GM19035 (cell line): ENCODE data around the gene ERP44.
"Not testable (repeated sequence)": the region's sequence is repeated elsewhere in the genome, so short reads cannot be mapped to it uniquely, and the experiment has no call there.

Experiments used
- ATAC-seq: cut with Tn5 transposase; IDR thresholded peaks from one replicate; pipeline ENCODE4 v1.9.1; 2021; ENCODE audit not compliant: unreplicated experiment

Gene ERP44

GRCh38 chr9:100101608-100102007 is 2.8 kb upstream of the ERP44 start:
- no peak for ATAC-seq

DNA sequence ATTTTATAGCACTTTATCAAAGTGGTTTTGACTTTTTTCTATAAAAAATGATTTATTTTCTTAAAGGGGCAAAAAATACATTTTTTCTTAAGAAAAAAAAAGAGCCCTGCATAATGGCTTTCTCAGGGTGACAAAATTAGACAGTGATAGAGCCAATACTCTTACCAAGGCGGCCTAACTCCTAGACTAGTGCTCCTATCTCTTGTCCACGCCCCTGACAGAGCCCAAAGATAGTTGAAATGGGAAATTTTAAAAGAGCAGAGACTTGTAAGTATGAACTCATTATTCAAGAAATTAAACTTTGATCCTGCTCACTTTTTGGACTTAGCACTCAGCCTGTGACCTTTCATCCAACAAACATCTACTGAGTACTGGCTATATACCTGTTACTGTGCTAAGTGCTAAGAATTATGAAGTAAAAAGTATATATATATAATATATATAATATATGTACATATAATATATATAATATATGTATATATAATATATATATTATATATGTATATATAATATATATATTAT is 1.4 kb upstream of the ERP44 start:
- no peak for ATAC-seq

- ATAC-seq = peak; percentile 2
These were observed 882 bp upstream of the ERP44 start for GRCh38 chr9:100099722-100100042.

- peak; percentile 8 for ATAC-seq
These were observed 534 bp downstream of the ERP44 start for GRCh38 chr9:100098046-100098886.

- no peak for ATAC-seq
These were observed 2.4 kb downstream of the ERP44 start for GRCh38 chr9:100096378-100096916.

GRCh38 chr9:100094411-100094810 is 4.4 kb downstream of the ERP44 start:
- ATAC-seq = not testable (repeated sequence)

- ATAC-seq = no peak
These were observed 6.7 kb downstream of the ERP44 start for GRCh38 chr9:100092066-100092465.

- ATAC-seq = no peak
These were observed 7.2 kb downstream of the ERP44 start for GRCh38 chr9:100091650-100092049.

DNA sequence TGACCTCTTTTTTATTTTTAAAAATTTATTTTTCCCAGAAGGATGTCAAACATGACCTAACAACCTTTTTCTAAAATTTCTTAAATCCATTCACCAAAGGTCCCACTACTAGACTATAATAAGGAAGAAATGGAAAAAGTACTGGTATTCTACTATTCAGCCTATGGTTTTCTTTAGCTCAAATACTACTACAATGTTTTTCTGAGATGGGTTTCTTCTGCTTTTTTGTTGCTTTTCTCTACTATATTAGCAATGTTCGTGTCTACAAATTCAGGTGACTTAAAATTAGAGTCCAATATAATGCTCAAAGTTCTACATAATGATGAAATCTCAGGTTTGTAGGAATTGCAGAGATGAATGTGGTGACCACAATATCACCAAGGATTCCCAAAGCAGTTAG is 7.9 kb downstream of the ERP44 start:
- ATAC-seq = no peak

DNA sequence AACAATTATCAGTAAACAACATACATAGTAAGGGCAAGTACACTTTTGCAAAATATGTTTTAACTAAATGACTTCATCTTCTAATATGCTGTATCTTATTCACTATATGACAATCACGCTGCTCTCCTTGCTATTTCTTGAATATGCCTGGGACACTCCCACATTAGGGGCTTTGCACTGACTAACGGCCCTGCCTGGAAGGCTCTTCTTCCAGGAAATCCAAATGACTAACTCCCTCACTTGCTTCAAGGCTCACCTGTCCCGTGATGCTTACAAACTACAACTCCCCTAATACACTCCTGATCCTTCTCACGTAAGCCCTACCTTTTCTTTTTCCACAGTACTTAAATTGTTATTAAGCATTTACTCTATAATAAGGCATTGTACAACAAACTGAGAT is 10.6 kb downstream of the ERP44 start:
- ATAC-seq = no peak

- ATAC-seq = no peak
These were observed 11.6 kb downstream of the ERP44 start for GRCh38 chr9:100087218-100087617.

DNA sequence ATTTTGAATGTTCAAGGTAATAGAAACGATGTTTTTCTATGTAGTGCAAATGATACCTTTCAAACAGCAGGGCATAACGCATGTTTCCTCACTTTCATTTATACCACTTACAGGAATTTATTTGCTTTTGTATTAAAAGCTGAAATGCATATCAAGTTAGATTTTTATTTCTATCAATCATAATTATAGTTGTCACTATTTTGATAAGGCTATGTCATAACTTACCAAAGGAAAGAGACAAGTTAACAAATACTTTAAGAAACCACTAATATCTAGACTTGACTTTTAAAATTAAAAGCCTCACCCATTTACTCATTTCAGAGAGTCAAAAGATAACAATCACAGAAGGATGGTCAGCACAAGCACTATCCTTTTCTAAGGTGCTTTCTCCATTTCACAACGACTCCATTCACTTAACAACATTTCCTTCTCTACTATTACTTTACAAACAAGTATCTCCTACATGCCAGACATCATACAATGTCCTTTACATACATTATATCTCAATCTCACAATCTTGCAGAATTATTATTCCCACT is 12.6 kb downstream of the ERP44 start:
- no peak for ATAC-seq

GRCh38 chr9:100084734-100085133 is 14.1 kb downstream of the ERP44 start:
- peak; percentile 85 for ATAC-seq

DNA sequence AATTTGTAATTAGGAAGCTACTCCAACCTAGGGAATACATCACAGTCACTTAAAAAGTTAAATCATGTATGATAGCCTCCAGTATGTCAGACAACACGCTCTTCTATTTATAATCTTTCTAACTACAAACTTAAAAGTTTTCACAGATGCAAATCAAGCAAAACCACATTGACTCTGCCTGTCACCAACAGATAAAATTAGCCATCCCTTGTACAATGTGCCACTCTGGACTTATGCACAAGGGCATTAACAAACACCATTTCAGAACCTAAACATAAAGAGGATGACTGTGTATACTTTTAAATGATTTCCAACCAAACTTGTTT is 14.7 kb downstream of the ERP44 start:
- ATAC-seq = peak; percentile 57

- ATAC-seq = peak; percentile 38
These were observed 15.2 kb downstream of the ERP44 start for GRCh38 chr9:100083448-100084127.

GRCh38 chr9:100082782-100083181 is 16.0 kb downstream of the ERP44 start:
- no peak for ATAC-seq

GRCh38 chr9:100076256-100076655 is 22.5 kb downstream of the ERP44 start:
- not testable (repeated sequence) for ATAC-seq

DNA sequence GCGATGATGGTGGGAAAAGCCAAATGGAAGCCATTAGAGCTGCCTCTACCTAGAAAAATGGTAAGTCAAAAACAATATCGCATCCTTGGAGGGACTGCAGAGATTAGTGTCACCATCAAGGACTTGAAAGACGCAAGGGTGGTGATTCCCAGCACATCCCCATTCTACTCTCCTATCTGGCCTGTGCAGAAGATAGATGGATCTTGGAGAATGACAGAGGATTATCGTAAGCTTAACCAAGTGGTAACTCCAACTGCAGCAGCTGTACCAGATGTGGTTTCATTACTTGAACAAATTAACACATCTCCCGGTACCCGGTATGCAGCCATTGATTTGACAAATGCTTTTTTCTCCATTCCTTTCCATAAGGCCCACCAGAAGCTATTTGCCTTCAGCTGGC is 23.8 kb downstream of the ERP44 start:
- ATAC-seq = no peak

GRCh38 chr9:100074093-100074492 is 24.7 kb downstream of the ERP44 start:
- no peak for ATAC-seq

- ATAC-seq = no peak
These were observed 26.0 kb downstream of the ERP44 start for GRCh38 chr9:100072805-100073204.

- ATAC-seq = no peak
These were observed 27.5 kb downstream of the ERP44 start for GRCh38 chr9:100071271-100071670.
